H1 (cell line): Measurements from ENCODE around the gene ATP4A. TPM values are rescaled to one million over a fixed set of nuclear protein-coding genes. Genes with fewer than 3 reads are reported as not detected.

Experiments used
- RXRA ChIP-seq: IDR thresholded peaks from 2 replicates; pipeline ENCODE4 v1.6.1; 2011; ENCODE audit warnings: low read depth, mild to moderate bottlenecking, low read length, moderate library complexity; ENCODE audit not compliant: insufficient read depth
- SIX5 ChIP-seq: IDR thresholded peaks from 2 replicates; pipeline ENCODE4 v1.6.1; 2011; ENCODE audit warnings: mild to moderate bottlenecking, low read depth, low read length
- YY1 ChIP-seq: IDR thresholded peaks from 2 replicates; pipeline ENCODE4 v1.6.1; 2011; ENCODE audit warnings: low read depth, mild to moderate bottlenecking, low read length
- polyA plus RNA-seq, 7 experiments: library from polyadenylated mRNA; depleted of rRNA in 3 of 7; stranded (reverse) in 5 of 7; unstranded in 2 of 7; fragments of >200 nt in 5 of 7; fragments of 200-250 nt in 2 of 7; gene quantifications; 1 replicate in 5 of 7; 2 replicates in 1 of 7; 4 replicates in 1 of 7; pipeline versions ENCODE4 v1.2.1 to v1.2.3, GENCODE V29; 2011 to 2013; ENCODE audit warnings: missing spikeins in 2 of 7, mixed read lengths in 2 of 7
- total RNA-seq: library from RNA; stranded (reverse); fragmentation: NEBNext Ultra II Directional; extraction: Animal tissue kit (Norgen Biotek cat#: 25700); gene quantifications from 2 replicates; pipeline ENCODE4 v1.2.1, GENCODE V29; 2021

The ATP4A gene
- total and polyA plus RNA-seq, 2 of the 8 experiments (the other 6 are each of a cell fraction or from before 2014, with no cell fraction given): 0.50 to 1.2 TPM

GRCh38 chr19:35601971-35602370 lies 38.5 kb upstream of the ATP4A start (continued):
- no peak for TF ChIP-seq RXRA
- no peak for TF ChIP-seq YY1
- TF ChIP-seq SIX5: no peak
- TF ChIP-seq, all 59 proteins: peak for 0
